Keratinocyte (primary cell): ENCODE measurements around the gene MEGF10.

ENCODE experiments used
- CTCF ChIP-seq, 3 experiments: IDR thresholded peaks in 1 of 3; conservative IDR thresholded peaks in 1 of 3; optimal IDR thresholded peaks in 1 of 3; 2 replicates in 2 of 3; 3 replicates in 1 of 3; pipeline versions ENCODE3 to v1.5.1; 2011; ENCODE audit warnings: low read length in 3 of 3, mild to moderate bottlenecking in 3 of 3, moderate library complexity in 2 of 3, control low read depth in 1 of 3, inconsistent platforms in 1 of 3; ENCODE audit not compliant: insufficient read depth in 2 of 3; ENCODE audit errors: extremely low read depth in 1 of 3
- EZH2 ChIP-seq: IDR thresholded peaks from one replicate; pipeline ENCODE4 v1.6.1; 2012; ENCODE audit warnings: inconsistent platforms, mild to moderate bottlenecking, low read length, moderate library complexity

DNA sequence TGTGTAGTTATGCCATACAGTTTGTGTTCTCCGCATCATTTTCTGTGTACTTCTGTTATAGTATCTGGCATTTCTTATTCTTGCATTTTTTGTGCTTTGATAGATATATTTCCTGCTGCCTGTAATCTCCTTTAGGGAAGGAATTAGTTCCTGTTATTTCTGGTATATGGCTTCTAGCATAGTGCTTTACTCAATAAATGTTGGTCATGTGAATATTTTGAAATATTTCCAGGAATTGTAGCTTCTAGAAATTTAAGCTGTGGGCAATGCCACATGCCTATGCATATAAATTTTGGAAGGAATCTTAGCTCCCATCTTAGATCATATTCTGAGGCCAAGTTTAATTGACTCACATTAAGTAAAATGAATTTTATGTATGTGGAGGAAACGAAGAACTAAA, 215.3 kb downstream of the MEGF10 start:
- TF ChIP-seq CTCF (optimal IDR thresholded peaks at IDR 0.05 in 1 of 3, IDR thresholded peaks at IDR 0.05 in 1 of 3, conservative IDR thresholded peaks at IDR 0.05 in 1 of 3; ENCODE audit: extremely low read depth in 1 of 3, insufficient read depth in 2 of 3, low read length in 3 of 3), result no peak
- TF ChIP-seq EZH2, result no peak
